HepG2 (cell line): ENCODE measurements around the gene HADHA.

ENCODE experiments used
- ELK4 ChIP-seq: sonication (generic); formaldehyde crosslinking; IDR thresholded peaks from 2 replicates; pipeline ENCODE4 v1.9.0; 2021; ENCODE audit warnings: missing genetic modification reagents, borderline replicate concordance
- TF ChIP-seq, protein P1 (sequence below): sonication (generic); formaldehyde crosslinking; IDR thresholded peaks from 2 replicates; pipeline ENCODE4 v1.5.0; 2020; ENCODE audit warnings: missing genetic modification reagents
- TF ChIP-seq, protein P2 (sequence below): sonication (generic); formaldehyde crosslinking; IDR thresholded peaks from 2 replicates; pipeline ENCODE4 v1.8.1; 2023; ENCODE audit warnings: missing genetic modification reagents, mild to moderate bottlenecking, borderline replicate concordance

GRCh38 chr2:26251893-26252292 is 7.5 kb upstream of the HADHA start:
- no peak for TF ChIP-seq ELK4 (CRISPR knock-in tag)
- TF ChIP-seq, protein P1, sequence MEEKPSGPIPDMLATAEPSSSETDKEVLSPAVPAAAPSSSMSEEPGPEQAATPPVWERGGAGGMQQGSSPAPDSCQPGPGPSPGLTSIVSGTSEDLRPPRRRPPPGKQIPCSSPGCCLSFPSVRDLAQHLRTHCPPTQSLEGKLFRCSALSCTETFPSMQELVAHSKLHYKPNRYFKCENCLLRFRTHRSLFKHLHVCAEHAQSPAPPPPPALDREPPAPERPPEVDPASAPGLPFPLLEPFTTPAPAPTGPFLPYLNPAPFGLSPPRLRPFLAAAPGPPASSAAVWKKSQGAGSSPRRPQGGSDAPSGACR (CRISPR knock-in tag) = no peak
- TF ChIP-seq, protein P2, sequence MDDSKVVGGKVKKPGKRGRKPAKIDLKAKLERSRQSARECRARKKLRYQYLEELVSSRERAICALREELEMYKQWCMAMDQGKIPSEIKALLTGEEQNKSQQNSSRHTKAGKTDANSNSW (CRISPR knock-in tag) = no peak
